HEK293 (cell line): ENCODE measurements around the gene INO80E.

ENCODE experiments used
- CTCF ChIA-PET: fragments of 350-600 bp; formaldehyde crosslinking; extraction: SDS; loops from one replicate; lab custom pipeline; 2021; ENCODE audit warnings: antibody characterized with exemption; lab: Yijun Ruan, JAX
- POLR2A ChIA-PET: fragments of 300-600 bp; formaldehyde crosslinking; extraction: SDS; loops from one replicate; lab custom pipeline; 2020; ENCODE audit warnings: antibody characterized with exemption, inconsistent platforms; lab: Yijun Ruan, JAX
- H3K27ac ChIP-seq: fragments of 200-500 bp; sonication (Bioruptor generic); 2 replicates; pipeline ENCODE4 v1.5.1; 2014; ENCODE audit warnings: low read depth, low read length, control low read depth, inconsistent platforms; ENCODE audit errors: extremely low read depth
- H3K36me3 ChIP-seq, 2 experiments: fragments of 200-500 bp in 1 of 2; sonication (Bioruptor generic) in 1 of 2; 1 replicate in 1 of 2; 2 replicates in 1 of 2; pipeline ENCODE4 v1.5.1; 2014 to 2017; ENCODE audit warnings: inconsistent platforms in 2 of 2, low read length in 2 of 2; ENCODE audit not compliant: control insufficient read depth in 2 of 2, insufficient read depth in 1 of 2
- H3K4me1 ChIP-seq: fragments of 200-500 bp; sonication (Bioruptor generic); 2 replicates; pipeline ENCODE4 v1.5.1; 2014; ENCODE audit warnings: mild to moderate bottlenecking, low read length, inconsistent platforms; ENCODE audit not compliant: control insufficient read depth, insufficient read depth
- H3K4me3 ChIP-seq: 2 replicates; pipeline ENCODE4 v1.5.1; 2011; ENCODE audit warnings: low read depth, mild to moderate bottlenecking, control low read depth, low read length, moderate library complexity
- H3K9me3 ChIP-seq: fragments of 200-500 bp; sonication (Bioruptor generic); 2 replicates; pipeline ENCODE4 v1.5.1; 2014; ENCODE audit warnings: low read depth, low read length, inconsistent platforms; ENCODE audit not compliant: control insufficient read depth, insufficient read depth
- CTCF ChIP-seq: fragments of 450-650 bp; formaldehyde crosslinking; IDR thresholded peaks from 2 replicates; pipeline ENCODE4 v1.5.1; 2016; ENCODE audit warnings: missing biosample characterization, missing genetic modification characterization
- GLI2 ChIP-seq: fragments of 450-650 bp; formaldehyde crosslinking; IDR thresholded peaks from 2 replicates; pipeline ENCODE4; 2017; ENCODE audit warnings: missing biosample characterization, missing genetic modification characterization, low read depth, borderline replicate concordance
- HIC1 ChIP-seq: fragments of 450-650 bp; formaldehyde crosslinking; IDR thresholded peaks from 2 replicates; pipeline ENCODE4 v1.5.1; 2016; ENCODE audit warnings: missing biosample characterization, missing genetic modification characterization
- SP7 ChIP-seq: fragments of 450-650 bp; formaldehyde crosslinking; IDR thresholded peaks from 2 replicates; pipeline ENCODE4 v1.5.1; 2016; ENCODE audit warnings: missing biosample characterization, missing genetic modification characterization
- ZNF16 ChIP-seq: fragments of 450-650 bp; formaldehyde crosslinking; IDR thresholded peaks from 2 replicates; pipeline ENCODE4 v1.5.1; 2016; ENCODE audit warnings: low read depth, missing biosample characterization, missing genetic modification characterization
- ZNF169 ChIP-seq: fragments of 450-650 bp; formaldehyde crosslinking; IDR thresholded peaks from 2 replicates; pipeline ENCODE4 v1.5.1; 2016; ENCODE audit warnings: missing biosample characterization, missing genetic modification characterization
- ZNF350 ChIP-seq: fragments of 450-650 bp; formaldehyde crosslinking; IDR thresholded peaks from 2 replicates; pipeline ENCODE4 v1.5.0; 2017; ENCODE audit warnings: missing biosample characterization, mild to moderate bottlenecking, missing genetic modification characterization
- ZNF404 ChIP-seq: fragments of 450-650 bp; formaldehyde crosslinking; IDR thresholded peaks from 2 replicates; pipeline ENCODE4 v1.5.1; 2017; ENCODE audit warnings: missing biosample characterization, missing genetic modification characterization
- ZNF473 ChIP-seq: fragments of 450-650 bp; formaldehyde crosslinking; IDR thresholded peaks from 2 replicates; pipeline ENCODE4 v1.5.1; 2017; ENCODE audit warnings: missing biosample characterization, missing genetic modification characterization
- ZNF501 ChIP-seq: fragments of 450-650 bp; formaldehyde crosslinking; IDR thresholded peaks from 2 replicates; pipeline ENCODE4 v1.5.1; 2016; ENCODE audit warnings: missing biosample characterization, missing genetic modification characterization
- ZNF670 ChIP-seq: fragments of 450-650 bp; formaldehyde crosslinking; IDR thresholded peaks from 2 replicates; pipeline ENCODE4 v1.5.1; 2016; ENCODE audit warnings: missing biosample characterization, missing genetic modification characterization, low read depth
- ZSCAN5A ChIP-seq: fragments of 450-650 bp; formaldehyde crosslinking; IDR thresholded peaks from 2 replicates; pipeline ENCODE4 v1.5.1; 2016; ENCODE audit warnings: missing biosample characterization, missing genetic modification characterization
- TF ChIP-seq, protein P1 (sequence below): fragments of 450-650 bp; IDR thresholded peaks from 2 replicates; pipeline ENCODE4 v1.5.1; 2018; ENCODE audit warnings: missing biosample characterization, missing genetic modification characterization
- TF ChIP-seq, protein P2 (sequence below): fragments of 450-650 bp; formaldehyde crosslinking; IDR thresholded peaks from 2 replicates; pipeline ENCODE4 v1.5.0; 2017; ENCODE audit warnings: missing biosample characterization, missing genetic modification characterization, borderline replicate concordance

INO80E gene

DNA sequence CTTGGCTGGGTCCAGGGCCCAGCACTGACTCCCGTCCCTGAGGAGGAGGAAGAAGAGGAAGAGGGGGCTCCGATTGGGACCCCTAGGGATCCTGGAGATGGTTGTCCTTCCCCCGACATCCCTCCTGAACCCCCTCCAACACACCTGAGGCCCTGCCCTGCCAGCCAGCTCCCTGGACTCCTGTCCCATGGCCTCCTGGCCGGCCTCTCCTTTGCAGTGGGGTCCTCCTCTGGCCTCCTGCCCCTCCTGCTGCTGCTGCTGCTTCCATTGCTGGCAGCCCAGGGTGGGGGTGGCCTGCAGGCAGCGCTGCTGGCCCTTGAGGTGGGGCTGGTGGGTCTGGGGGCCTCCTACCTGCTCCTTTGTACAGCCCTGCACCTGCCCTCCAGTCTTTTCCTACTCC is 9.1 kb upstream of the INO80E start:
- Histone ChIP-seq H3K4me1 (no peaks in the 10 kb centered on the region), H3K9me3 (no peaks in the 10 kb centered on the region), H3K36me3 (peaks cover 45 to 100% of the 10 kb centered on the region in 2 experiments)
- POLR2A ChIA-PET: interaction anchor here (0.7 to 2.9 kb wide), 5 partner anchors 9 to 73 kb away, joined by 3 to 22 read pairs (median 7); partner anchors contain the start of genes HIRIP3, INO80E, KCTD13 and TAOK2
- TF ChIP-seq, protein P1, sequence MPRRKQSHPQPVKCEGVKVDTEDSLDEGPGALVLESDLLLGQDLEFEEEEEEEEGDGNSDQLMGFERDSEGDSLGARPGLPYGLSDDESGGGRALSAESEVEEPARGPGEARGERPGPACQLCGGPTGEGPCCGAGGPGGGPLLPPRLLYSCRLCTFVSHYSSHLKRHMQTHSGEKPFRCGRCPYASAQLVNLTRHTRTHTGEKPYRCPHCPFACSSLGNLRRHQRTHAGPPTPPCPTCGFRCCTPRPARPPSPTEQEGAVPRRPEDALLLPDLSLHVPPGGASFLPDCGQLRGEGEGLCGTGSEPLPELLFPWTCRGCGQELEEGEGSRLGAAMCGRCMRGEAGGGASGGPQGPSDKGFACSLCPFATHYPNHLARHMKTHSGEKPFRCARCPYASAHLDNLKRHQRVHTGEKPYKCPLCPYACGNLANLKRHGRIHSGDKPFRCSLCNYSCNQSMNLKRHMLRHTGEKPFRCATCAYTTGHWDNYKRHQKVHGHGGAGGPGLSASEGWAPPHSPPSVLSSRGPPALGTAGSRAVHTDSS (tag by site-specific recombination): 0 out of 2 replicates have a peak, but pooled peaks have one; percentile 11
- no peak for TF ChIP-seq ZNF169 (tag by site-specific recombination)
- TF ChIP-seq, all 188 proteins: peak for 1
- CTCF ChIA-PET: interaction anchor here (0.5 kb wide), 1 partner anchor 45 kb away, joined by 4 read pairs; no protein-coding TSS in a partner anchor
- Histone ChIP-seq H3K27ac (no peak overlapping the region), H3K4me3 (no peak overlapping the region)

DNA sequence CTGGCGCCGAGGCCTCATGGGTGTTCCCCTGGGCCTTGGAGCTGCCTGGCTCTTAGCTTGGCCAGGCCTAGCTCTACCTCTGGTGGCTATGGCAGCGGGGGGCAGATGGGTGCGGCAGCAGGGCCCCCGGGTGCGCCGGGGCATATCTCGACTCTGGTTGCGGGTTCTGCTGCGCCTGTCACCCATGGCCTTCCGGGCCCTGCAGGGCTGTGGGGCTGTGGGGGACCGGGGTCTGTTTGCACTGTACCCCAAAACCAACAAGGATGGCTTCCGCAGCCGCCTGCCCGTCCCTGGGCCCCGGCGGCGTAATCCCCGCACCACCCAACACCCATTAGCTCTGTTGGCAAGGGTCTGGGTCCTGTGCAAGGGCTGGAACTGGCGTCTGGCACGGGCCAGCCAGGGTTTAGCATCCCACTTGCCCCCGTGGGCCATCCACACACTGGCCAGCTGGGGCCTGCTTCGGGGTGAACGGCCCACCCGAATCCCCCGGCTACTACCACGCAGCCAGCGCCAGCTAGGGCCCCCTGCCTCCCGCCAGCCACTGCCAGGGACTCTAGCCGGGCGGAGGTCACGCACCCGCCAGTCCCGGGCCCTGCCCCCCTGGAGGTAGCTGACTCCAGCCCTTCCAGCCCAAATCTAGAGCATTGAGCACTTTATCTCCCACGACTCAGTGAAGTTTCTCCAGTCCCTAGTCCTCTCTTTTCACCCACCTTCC is 8.5 kb upstream of the INO80E start:
- peaks cover 42 to 100% of the 10 kb centered on the region in 2 experiments for H3K36me3 ChIP-seq
- POLR2A ChIA-PET: interaction anchor here (0.7 to 2.9 kb wide), 4 partner anchors 8 to 62 kb away, joined by 3 to 22 read pairs (median 6); partner anchors contain the start of genes HIRIP3, INO80E, KCTD13 and TAOK2
- CTCF ChIA-PET: interaction anchor here (0.5 to 1.8 kb wide), 2 partner anchors 45 to 139 kb away, joined by 4 read pairs; no protein-coding TSS in a partner anchor

DNA sequence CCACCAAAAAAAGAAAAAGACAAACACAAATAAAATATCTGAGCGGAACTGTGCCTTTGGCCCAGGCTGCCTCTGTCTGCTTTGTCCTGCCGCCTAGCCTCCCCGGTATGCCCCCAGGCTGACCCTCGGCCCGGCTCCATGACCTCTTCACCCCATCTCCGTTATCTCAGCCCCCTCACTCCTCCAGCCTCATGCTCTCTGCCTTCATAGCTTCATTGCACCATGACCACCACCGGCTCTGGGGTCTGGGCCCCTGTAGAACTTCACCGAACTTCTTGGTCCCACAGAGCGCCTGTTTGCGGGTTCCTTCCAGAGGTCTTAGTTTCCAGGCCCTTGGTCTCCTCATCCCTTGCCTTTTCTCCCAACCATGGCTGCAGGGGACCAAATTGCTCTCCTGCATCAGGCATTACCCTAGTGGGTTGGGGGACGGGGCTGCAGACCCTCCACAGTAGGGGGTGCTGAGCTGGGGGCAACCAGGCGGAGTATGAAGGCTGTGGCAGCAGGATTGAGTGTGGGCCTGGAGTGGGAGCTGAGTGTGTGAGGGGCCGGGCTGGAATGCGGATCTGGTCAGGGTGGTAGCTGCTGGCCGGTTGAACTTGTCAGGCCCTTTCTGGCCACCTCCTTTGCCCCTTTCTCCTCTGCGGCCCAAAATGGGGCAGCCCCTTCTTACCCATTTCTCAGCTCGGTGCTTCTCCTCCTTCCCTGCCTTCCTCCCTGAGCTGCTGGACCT is 7.5 kb upstream of the INO80E start:
- H3K4me3 ChIP-seq: no peak overlapping the region
- H3K9me3 ChIP-seq: no peaks in the 10 kb centered on the region
- ChIA-PET CTCF (interaction anchor here (0.6 to 1.8 kb wide), 5 partner anchors 17 to 421 kb away, joined by 3 to 6 read pairs (median 3); no protein-coding TSS in a partner anchor), POLR2A (interaction anchor here (1.0 to 2.9 kb wide), 3 partner anchors 10 to 63 kb away, joined by 3 to 7 read pairs (median 3); partner anchors contain the start of gene KCTD13)
- no peaks in the 10 kb centered on the region for H3K4me1 ChIP-seq
- peaks cover 32 to 100% of the 10 kb centered on the region in 2 experiments for H3K36me3 ChIP-seq
- H3K27ac ChIP-seq: no peak overlapping the region
- TF ChIP-seq, protein P2, sequence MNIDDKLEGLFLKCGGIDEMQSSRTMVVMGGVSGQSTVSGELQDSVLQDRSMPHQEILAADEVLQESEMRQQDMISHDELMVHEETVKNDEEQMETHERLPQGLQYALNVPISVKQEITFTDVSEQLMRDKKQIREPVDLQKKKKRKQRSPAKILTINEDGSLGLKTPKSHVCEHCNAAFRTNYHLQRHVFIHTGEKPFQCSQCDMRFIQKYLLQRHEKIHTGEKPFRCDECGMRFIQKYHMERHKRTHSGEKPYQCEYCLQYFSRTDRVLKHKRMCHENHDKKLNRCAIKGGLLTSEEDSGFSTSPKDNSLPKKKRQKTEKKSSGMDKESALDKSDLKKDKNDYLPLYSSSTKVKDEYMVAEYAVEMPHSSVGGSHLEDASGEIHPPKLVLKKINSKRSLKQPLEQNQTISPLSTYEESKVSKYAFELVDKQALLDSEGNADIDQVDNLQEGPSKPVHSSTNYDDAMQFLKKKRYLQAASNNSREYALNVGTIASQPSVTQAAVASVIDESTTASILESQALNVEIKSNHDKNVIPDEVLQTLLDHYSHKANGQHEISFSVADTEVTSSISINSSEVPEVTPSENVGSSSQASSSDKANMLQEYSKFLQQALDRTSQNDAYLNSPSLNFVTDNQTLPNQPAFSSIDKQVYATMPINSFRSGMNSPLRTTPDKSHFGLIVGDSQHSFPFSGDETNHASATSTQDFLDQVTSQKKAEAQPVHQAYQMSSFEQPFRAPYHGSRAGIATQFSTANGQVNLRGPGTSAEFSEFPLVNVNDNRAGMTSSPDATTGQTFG (tag by site-specific recombination): no peak
- TF ChIP-seq ZSCAN5A (no peak), ZNF501 (tag by site-specific recombination) (no peak), SP7 (tag by site-specific recombination) (no peak), ZNF670 (no peak), ZNF16 (no peak), GLI2 (tag by site-specific recombination) (no peak), ZNF473 (tag by site-specific recombination) (no peak), ZNF404 (tag by site-specific recombination) (no peak), HIC1 (tag by site-specific recombination) (no peak), ZNF350 (no peak)

More for the DNA sequence above, 8.5 kb upstream of the INO80E start:
- Histone ChIP-seq H3K4me1 (no peaks in the 10 kb centered on the region), H3K9me3 (no peaks in the 10 kb centered on the region), H3K4me3 (no peak overlapping the region), H3K27ac (no peak overlapping the region)
- TF ChIP-seq CTCF (tag by site-specific recombination): no peak
